HepG2 (cell line): ENCODE results near the gene BCDIN3D. TPM values are rescaled to one million over a fixed set of nuclear protein-coding genes. Genes with fewer than 3 reads are reported as not detected.

ENCODE experiments used
- ATF7-NPFF ChIP-seq: sonication (generic); formaldehyde crosslinking; IDR thresholded peaks from 2 replicates; pipeline ENCODE4 v1.8.1; 2023; ENCODE audit warnings: mild to moderate bottlenecking, low read depth, missing genetic modification reagents, moderate library complexity
- CREB1 ChIP-seq, 2 experiments: fragments of 450-650 bp in 1 of 2; IDR thresholded peaks; 2 replicates each; pipeline ENCODE4 v1.6.1; 2016 to 2017; ENCODE audit warnings: control low read depth in 1 of 2, mild to moderate bottlenecking in 1 of 2, missing compliant biosample characterization in 1 of 2, missing genetic modification characterization in 1 of 2
- GABPB1 ChIP-seq: IDR thresholded peaks from 2 replicates; pipeline ENCODE4 v1.6.1; 2016; ENCODE audit warnings: mild to moderate bottlenecking, missing genetic modification reagents, moderate library complexity, missing compliant biosample characterization
- KDM3A ChIP-seq: IDR thresholded peaks from 2 replicates; pipeline ENCODE4 v1.6.1; 2018; ENCODE audit warnings: low read depth, missing compliant biosample characterization
- KDM4B ChIP-seq: sonication (generic); formaldehyde crosslinking; IDR thresholded peaks from 2 replicates; pipeline ENCODE4 v1.4.0; 2020; ENCODE audit warnings: missing genetic modification reagents
- KDM6A ChIP-seq: IDR thresholded peaks from 2 replicates; pipeline ENCODE4 v1.6.1; 2016; ENCODE audit warnings: low read depth
- PPARG ChIP-seq: conservative IDR thresholded peaks from 2 replicates; pipeline ENCODE4 v1.6.1; 2016; ENCODE audit warnings: missing biosample characterization, missing genetic modification reagents
- RAD51 ChIP-seq: fragments of 450-650 bp; IDR thresholded peaks from 2 replicates; pipeline ENCODE4 v1.6.1; 2016; ENCODE audit warnings: borderline replicate concordance
- SALL2 ChIP-seq: sonication (generic); formaldehyde crosslinking; IDR thresholded peaks from 2 replicates; pipeline ENCODE4 v1.8.1; 2023; ENCODE audit warnings: mild to moderate bottlenecking, missing genetic modification reagents, inconsistent platforms
- SRSF9 ChIP-seq: fragments of 200-400 bp; formaldehyde crosslinking; IDR thresholded peaks from 2 replicates; pipeline ENCODE4 v1.6.1; 2018; ENCODE audit warnings: borderline replicate concordance, mild to moderate bottlenecking, low read depth, low read length; ENCODE audit not compliant: insufficient read depth, poor library complexity, severe bottlenecking
- TBP ChIP-seq: sonication (generic); formaldehyde crosslinking; IDR thresholded peaks from 2 replicates; pipeline ENCODE4 v1.5.0; 2020; ENCODE audit warnings: missing genetic modification reagents
- THYN1 ChIP-seq: sonication (generic); formaldehyde crosslinking; IDR thresholded peaks from 2 replicates; pipeline ENCODE4 v1.8.1; 2023; ENCODE audit warnings: low read depth, mild to moderate bottlenecking, moderate library complexity, missing genetic modification reagents, borderline replicate concordance
- YY1 ChIP-seq: IDR thresholded peaks from 2 replicates; pipeline ENCODE4 v1.6.1; 2011; ENCODE audit warnings: low read length, low read depth, moderate library complexity, mild to moderate bottlenecking; ENCODE audit not compliant: insufficient read depth, insufficient replicate concordance
- ZBTB26 ChIP-seq: IDR thresholded peaks from 2 replicates; pipeline ENCODE4 v1.6.1; 2016; ENCODE audit warnings: missing compliant biosample characterization, missing genetic modification reagents, borderline replicate concordance
- ZFP90 ChIP-seq: sonication (generic); formaldehyde crosslinking; IDR thresholded peaks from 2 replicates; pipeline ENCODE4 v1.8.0; 2022; ENCODE audit warnings: missing genetic modification reagents, mild to moderate bottlenecking, inconsistent platforms, borderline replicate concordance
- ZNF253 ChIP-seq: sonication (generic); formaldehyde crosslinking; IDR thresholded peaks from 2 replicates; pipeline ENCODE4 v1.8.0; 2022; ENCODE audit warnings: mild to moderate bottlenecking, missing genetic modification reagents, borderline replicate concordance
- ZNF274 ChIP-seq: sonication (generic); formaldehyde crosslinking; IDR thresholded peaks from 2 replicates; pipeline ENCODE4 v1.5.1; 2020; ENCODE audit warnings: mild to moderate bottlenecking, missing genetic modification reagents
- ZSCAN20 ChIP-seq: sonication (generic); formaldehyde crosslinking; IDR thresholded peaks from 2 replicates; pipeline ENCODE4 v1.4.0; 2020; ENCODE audit warnings: missing genetic modification reagents, mild to moderate bottlenecking, borderline replicate concordance
- ZSCAN21 ChIP-seq: sonication (generic); formaldehyde crosslinking; IDR thresholded peaks from 2 replicates; pipeline ENCODE4 v1.8.0; 2022; ENCODE audit warnings: mild to moderate bottlenecking, missing genetic modification reagents, moderate library complexity, borderline replicate concordance
- polyA plus RNA-seq, 8 experiments: library from polyadenylated mRNA; depleted of rRNA in 3 of 8; stranded (reverse) in 7 of 8; unstranded in 1 of 8; fragments of >200 nt; fragmentation: Illumina TruSeq in 4 of 8; extraction: Trizol in 4 of 8; gene quantifications; 2 replicates each; pipeline versions ENCODE4 v1.2.1 to v1.2.3, GENCODE V29; 2011 to 2016; ENCODE audit warnings: low read depth in 4 of 8, missing spikeins in 1 of 8, mixed read lengths in 1 of 8; ENCODE audit not compliant: insufficient read depth in 1 of 8
- total RNA-seq, 5 experiments: library from RNA; depleted of rRNA; stranded (reverse); fragments of >200 nt; fragmentation: Illumina TruSeq; extraction: Trizol; gene quantifications; 2 replicates each; pipeline ENCODE4 v1.2.3, GENCODE V29; 2016; ENCODE audit warnings: low read depth in 1 of 5
- TF ChIP-seq, protein P1 (sequence below): sonication (generic); formaldehyde crosslinking; IDR thresholded peaks from 2 replicates; pipeline ENCODE4 v1.4.0; 2020; ENCODE audit warnings: missing genetic modification reagents
- TF ChIP-seq, protein P2 (sequence below): sonication (generic); formaldehyde crosslinking; IDR thresholded peaks from 2 replicates; pipeline ENCODE4 v1.9.0; 2021; ENCODE audit warnings: missing genetic modification reagents, mild to moderate bottlenecking, borderline replicate concordance
- TF ChIP-seq, protein P3 (sequence below): IDR thresholded peaks from 2 replicates; pipeline ENCODE4 v1.6.1; 2018; ENCODE audit warnings: missing genetic modification reagents, mild to moderate bottlenecking, missing compliant biosample characterization

Gene BCDIN3D
- total and polyA plus RNA-seq, 2 of the 13 experiments (the other 11 are each of a cell fraction or from before 2014, with no cell fraction given), result 2.2 to 2.5 TPM

- TF ChIP-seq ZNF274 (CRISPR knock-in tag) (peak; percentile 29; the same call in 1 of the 2 replicates), ZNF253 (CRISPR knock-in tag) (0 out of 2 replicates have a peak, but pooled peaks have one; percentile 29), RAD51 (no peak), THYN1 (no peak), ZSCAN20 (CRISPR knock-in tag) (0 out of 2 replicates have a peak, but pooled peaks have one; percentile 48), SRSF9 (no peak), CREB1 (IDR thresholded peaks at IDR 0.05) (no peak), CREB1 (CRISPR knock-in tag; IDR thresholded peaks at IDR 0.05) (0 out of 2 replicates have a peak, but pooled peaks have one; percentile 31), ZFP90 (CRISPR knock-in tag) (0 out of 2 replicates have a peak, but pooled peaks have one; percentile 16), ATF7-NPFF (CRISPR knock-in tag) (peak; percentile 86), KDM6A (CRISPR knock-in tag) (no peak), KDM3A (CRISPR knock-in tag) (peak; percentile 28; the same call in 1 of the 2 replicates), SALL2 (CRISPR knock-in tag) (0 out of 2 replicates have a peak, but pooled peaks have one; percentile 63), PPARG (CRISPR knock-in tag) (0 out of 2 replicates have a peak, but pooled peaks have one; percentile 29), TBP (no peak), KDM4B (CRISPR knock-in tag) (0 out of 2 replicates have a peak, but pooled peaks have one; percentile 25), ZSCAN21 (CRISPR knock-in tag) (peak; percentile 60; the same call in 1 of the 2 replicates), YY1 (peak; percentile 95), GABPB1 (CRISPR knock-in tag) (peak; percentile 96), ZBTB26 (CRISPR knock-in tag) (peak; percentile 22; the same call in 1 of the 2 replicates)
- TF ChIP-seq, protein P1, sequence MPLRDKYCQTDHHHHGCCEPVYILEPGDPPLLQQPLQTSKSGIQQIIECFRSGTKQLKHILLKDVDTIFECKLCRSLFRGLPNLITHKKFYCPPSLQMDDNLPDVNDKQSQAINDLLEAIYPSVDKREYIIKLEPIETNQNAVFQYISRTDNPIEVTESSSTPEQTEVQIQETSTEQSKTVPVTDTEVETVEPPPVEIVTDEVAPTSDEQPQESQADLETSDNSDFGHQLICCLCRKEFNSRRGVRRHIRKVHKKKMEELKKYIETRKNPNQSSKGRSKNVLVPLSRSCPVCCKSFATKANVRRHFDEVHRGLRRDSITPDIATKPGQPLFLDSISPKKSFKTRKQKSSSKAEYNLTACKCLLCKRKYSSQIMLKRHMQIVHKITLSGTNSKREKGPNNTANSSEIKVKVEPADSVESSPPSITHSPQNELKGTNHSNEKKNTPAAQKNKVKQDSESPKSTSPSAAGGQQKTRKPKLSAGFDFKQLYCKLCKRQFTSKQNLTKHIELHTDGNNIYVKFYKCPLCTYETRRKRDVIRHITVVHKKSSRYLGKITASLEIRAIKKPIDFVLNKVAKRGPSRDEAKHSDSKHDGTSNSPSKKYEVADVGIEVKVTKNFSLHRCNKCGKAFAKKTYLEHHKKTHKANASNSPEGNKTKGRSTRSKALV (CRISPR knock-in tag), result peak; percentile 81
- TF ChIP-seq, protein P2, sequence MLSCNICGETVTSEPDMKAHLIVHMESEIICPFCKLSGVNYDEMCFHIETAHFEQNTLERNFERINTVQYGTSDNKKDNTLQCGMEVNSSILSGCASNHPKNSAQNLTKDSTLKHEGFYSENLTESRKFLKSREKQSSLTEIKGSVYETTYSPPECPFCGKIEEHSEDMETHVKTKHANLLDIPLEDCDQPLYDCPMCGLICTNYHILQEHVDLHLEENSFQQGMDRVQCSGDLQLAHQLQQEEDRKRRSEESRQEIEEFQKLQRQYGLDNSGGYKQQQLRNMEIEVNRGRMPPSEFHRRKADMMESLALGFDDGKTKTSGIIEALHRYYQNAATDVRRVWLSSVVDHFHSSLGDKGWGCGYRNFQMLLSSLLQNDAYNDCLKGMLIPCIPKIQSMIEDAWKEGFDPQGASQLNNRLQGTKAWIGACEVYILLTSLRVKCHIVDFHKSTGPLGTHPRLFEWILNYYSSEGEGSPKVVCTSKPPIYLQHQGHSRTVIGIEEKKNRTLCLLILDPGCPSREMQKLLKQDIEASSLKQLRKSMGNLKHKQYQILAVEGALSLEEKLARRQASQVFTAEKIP (CRISPR knock-in tag), result no peak
- TF ChIP-seq, protein P3, sequence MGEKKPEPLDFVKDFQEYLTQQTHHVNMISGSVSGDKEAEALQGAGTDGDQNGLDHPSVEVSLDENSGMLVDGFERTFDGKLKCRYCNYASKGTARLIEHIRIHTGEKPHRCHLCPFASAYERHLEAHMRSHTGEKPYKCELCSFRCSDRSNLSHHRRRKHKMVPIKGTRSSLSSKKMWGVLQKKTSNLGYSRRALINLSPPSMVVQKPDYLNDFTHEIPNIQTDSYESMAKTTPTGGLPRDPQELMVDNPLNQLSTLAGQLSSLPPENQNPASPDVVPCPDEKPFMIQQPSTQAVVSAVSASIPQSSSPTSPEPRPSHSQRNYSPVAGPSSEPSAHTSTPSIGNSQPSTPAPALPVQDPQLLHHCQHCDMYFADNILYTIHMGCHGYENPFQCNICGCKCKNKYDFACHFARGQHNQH (CRISPR knock-in tag), result peak; percentile 78; the same call in 1 of the 2 replicates
Observed at GRCh38 chr12:49842519-49843352, at the start of gene BCDIN3D (continued).
